ENCODE data around the gene ST8SIA4. TPM values are rescaled to one million over a fixed set of nuclear protein-coding genes. Genes with fewer than 3 reads are reported as not detected.

The ST8SIA4 gene
- total and polyA plus RNA-seq, 10 of the 15 experiments (the other 5 are each of a cell fraction or from before 2014, with no cell fraction given), result 4.4 to 30.9 (median 19.5) TPM

GRCh38 chr5:100824635-100825034 is 78.4 kb downstream of the ST8SIA4 start:
- intact Hi-C loops (cut with micrococcal nuclease; ENCODE audit: unreplicated experiment), result loop anchor here (5.0 kb wide), 2 partner anchors 92 to 202 kb away; no protein-coding TSS in a partner anchor
- no TSS peak for BruUV-seq (replicated peaks)
- Histone ChIP-seq H3K9ac (ENCODE audit: control insufficient read depth, insufficient read depth, low read length) (no peak overlapping the region), H3K4me1 (ENCODE audit: control insufficient read depth, insufficient read depth, low read length) (peaks cover 32% of the 10 kb centered on the region), H3K4me3 (no peak overlapping the region), H3K27ac (ENCODE audit: control insufficient read depth, insufficient read depth) (no peak overlapping the region), H3K79me2 (ENCODE audit: control insufficient read depth, insufficient read depth, low read length) (peaks cover 36% of the 10 kb centered on the region), H3K9me3 (replicated peaks; ENCODE audit: control insufficient read depth, insufficient read depth, low read length) (peaks cover 13% of the 10 kb centered on the region), H3K27me3 (replicated peaks in 1 of 2; ENCODE audit: control insufficient read depth in 2 of 2, insufficient read depth in 2 of 2, low read length in 1 of 2) (no peaks in the 10 kb centered on the region), H3K36me3 (ENCODE audit: control insufficient read depth in 2 of 2, insufficient read depth in 2 of 2, low read length in 1 of 2) (peaks cover 0 to 8% of the 10 kb centered on the region in 2 experiments; a peak in 1 of 4 replicates), H2AFZ (ENCODE audit: control insufficient read depth, low read depth, low read length) (no peak overlapping the region), H4K20me1 (ENCODE audit: control insufficient read depth, insufficient read depth) (no peaks in the 10 kb centered on the region), H3K4me2 (ENCODE audit: control insufficient read depth, insufficient read depth) (no peak overlapping the region)
- POLR2A ChIA-PET, result interaction anchor here (0.7 kb wide), 1 partner anchor 77 kb away, joined by 3 read pairs; no protein-coding TSS in a partner anchor
- SMC1A ChIA-PET (ENCODE audit: uncharacterized antibody, unreplicated experiment), result interaction anchor here (1.8 to 2.4 kb wide), 4 partner anchors 9 to 72 kb away, joined by 6 to 8 read pairs (median 7); no protein-coding TSS in a partner anchor
- RAD21 ChIA-PET (ENCODE audit: unreplicated experiment), result interaction anchor here (1.1 to 2.0 kb wide), 2 partner anchors 50 to 77 kb away, joined by 4 to 24 read pairs; partner anchors contain the start of gene ST8SIA4
- CTCF ChIA-PET, result interaction anchor here (1.4 to 1.9 kb wide), 2 partner anchors 13 to 46 kb away, joined by 3 to 7 read pairs; no protein-coding TSS in a partner anchor
- no peak for FAIRE-seq
- in situ Hi-C loops (cut with MboI), result loop anchor here (5.0 kb wide), 1 partner anchor 47 kb away; no protein-coding TSS in a partner anchor
- no peak for DNase-seq (ENCODE audit: low read depth, low spot score)
- ATAC-seq, result no peak
- TF ChIP-seq BRCA1 (IDR thresholded peaks at IDR 0.05; ENCODE audit: low read depth, low read length), result no peak
- no peak for TF ChIP-seq RUNX3 (IDR thresholded peaks at IDR 0.05; ENCODE audit: low read length)
- no peak for TF ChIP-seq ELK1 (IDR thresholded peaks at IDR 0.05; ENCODE audit: low read depth, low read length)
- TF ChIP-seq HCFC1 (IDR thresholded peaks at IDR 0.05; ENCODE audit: low read length), result no peak
- no peak for TF ChIP-seq SPI1 (IDR thresholded peaks at IDR 0.05; ENCODE audit: borderline replicate concordance, insufficient read depth, low read depth, low read length)
- TF ChIP-seq, protein P1, sequence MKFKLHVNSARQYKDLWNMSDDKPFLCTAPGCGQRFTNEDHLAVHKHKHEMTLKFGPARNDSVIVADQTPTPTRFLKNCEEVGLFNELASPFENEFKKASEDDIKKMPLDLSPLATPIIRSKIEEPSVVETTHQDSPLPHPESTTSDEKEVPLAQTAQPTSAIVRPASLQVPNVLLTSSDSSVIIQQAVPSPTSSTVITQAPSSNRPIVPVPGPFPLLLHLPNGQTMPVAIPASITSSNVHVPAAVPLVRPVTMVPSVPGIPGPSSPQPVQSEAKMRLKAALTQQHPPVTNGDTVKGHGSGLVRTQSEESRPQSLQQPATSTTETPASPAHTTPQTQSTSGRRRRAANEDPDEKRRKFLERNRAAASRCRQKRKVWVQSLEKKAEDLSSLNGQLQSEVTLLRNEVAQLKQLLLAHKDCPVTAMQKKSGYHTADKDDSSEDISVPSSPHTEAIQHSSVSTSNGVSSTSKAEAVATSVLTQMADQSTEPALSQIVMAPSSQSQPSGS (IDR thresholded peaks at IDR 0.05; ENCODE audit: low read length), result no peak
- TF ChIP-seq MEF2B (IDR thresholded peaks at IDR 0.05; ENCODE audit: partially characterized antibody, poor library complexity, severe bottlenecking), result no peak
- no peak for TF ChIP-seq TCF3 (IDR thresholded peaks at IDR 0.05; ENCODE audit: borderline replicate concordance, insufficient read depth, low read depth, low read length)
- TF ChIP-seq E4F1 (IDR thresholded peaks at IDR 0.05; ENCODE audit: borderline replicate concordance, partially characterized antibody), result no peak
- TF ChIP-seq HDGF (IDR thresholded peaks at IDR 0.05), result no peak
- no peak for TF ChIP-seq CHD4 (IDR thresholded peaks at IDR 0.05)
- TF ChIP-seq POLR2AphosphoS2 (IDR thresholded peaks at IDR 0.05; ENCODE audit: low read depth, low read length), result no peak
- TF ChIP-seq, protein P2, sequence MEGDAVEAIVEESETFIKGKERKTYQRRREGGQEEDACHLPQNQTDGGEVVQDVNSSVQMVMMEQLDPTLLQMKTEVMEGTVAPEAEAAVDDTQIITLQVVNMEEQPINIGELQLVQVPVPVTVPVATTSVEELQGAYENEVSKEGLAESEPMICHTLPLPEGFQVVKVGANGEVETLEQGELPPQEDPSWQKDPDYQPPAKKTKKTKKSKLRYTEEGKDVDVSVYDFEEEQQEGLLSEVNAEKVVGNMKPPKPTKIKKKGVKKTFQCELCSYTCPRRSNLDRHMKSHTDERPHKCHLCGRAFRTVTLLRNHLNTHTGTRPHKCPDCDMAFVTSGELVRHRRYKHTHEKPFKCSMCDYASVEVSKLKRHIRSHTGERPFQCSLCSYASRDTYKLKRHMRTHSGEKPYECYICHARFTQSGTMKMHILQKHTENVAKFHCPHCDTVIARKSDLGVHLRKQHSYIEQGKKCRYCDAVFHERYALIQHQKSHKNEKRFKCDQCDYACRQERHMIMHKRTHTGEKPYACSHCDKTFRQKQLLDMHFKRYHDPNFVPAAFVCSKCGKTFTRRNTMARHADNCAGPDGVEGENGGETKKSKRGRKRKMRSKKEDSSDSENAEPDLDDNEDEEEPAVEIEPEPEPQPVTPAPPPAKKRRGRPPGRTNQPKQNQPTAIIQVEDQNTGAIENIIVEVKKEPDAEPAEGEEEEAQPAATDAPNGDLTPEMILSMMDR (IDR thresholded peaks at IDR 0.05 in 2 of 3, conservative IDR thresholded peaks at IDR 0.05 in 1 of 3; ENCODE audit: control insufficient read depth in 2 of 3, extremely low read depth in 1 of 3, insufficient read depth in 1 of 3, low read depth in 3 of 3, low read length in 3 of 3), result no peak
- TF ChIP-seq ASH2L (IDR thresholded peaks at IDR 0.05; ENCODE audit: borderline replicate concordance, low read depth), result no peak
- no peak for TF ChIP-seq NR2C2 (IDR thresholded peaks at IDR 0.05; ENCODE audit: borderline replicate concordance, control insufficient read depth, insufficient read length, low read depth)
- no peak for TF ChIP-seq SUPT20H (IDR thresholded peaks at IDR 0.05; ENCODE audit: borderline replicate concordance, control insufficient read depth, low read depth, low read length)
- TF ChIP-seq ATF3 (IDR thresholded peaks at IDR 0.05; ENCODE audit: borderline replicate concordance, extremely low read depth, low read depth, low read length), result no peak

All from GM12878 (cell line).